A549 (cell line): ENCODE measurements around the gene SEPTIN2. TPM values are rescaled to one million over a fixed set of nuclear protein-coding genes. Genes with fewer than 3 reads are reported as not detected.

Experiments
- ATAC-seq, 2 experiments: fragments of 200-7000 bp in 1 of 2; fragments of >200 bp in 1 of 2; cut with Nextera tagmentation in 1 of 2; cut with Tn5 transposase in 1 of 2; 3 replicates each; pipeline versions ENCODE4 v1.8.0 to v1.9.1; 2018 to 2020; ENCODE audit warnings: mild to moderate bottlenecking in 1 of 2, moderate library complexity in 1 of 2
- CTCF ChIA-PET: fragments of 300-600 bp; sonication (Branson Sonifier 250); formaldehyde crosslinking; extraction: SDS; loops from one replicate; lab custom pipeline; 2021; ENCODE audit warnings: antibody characterized with exemption, inconsistent platforms; lab: Yijun Ruan, JAX
- POLR2A ChIA-PET: fragments of 350-600 bp; formaldehyde crosslinking; extraction: SDS; loops from one replicate; lab custom pipeline; 2021; ENCODE audit warnings: antibody characterized with exemption, inconsistent platforms; lab: Yijun Ruan, JAX
- DNase-seq, 2 experiments: peaks; one replicate each; pipeline versions ENCODE4 v3.0.0 to v3.0.0-alpha.2; 2011 to 2016; ENCODE audit warnings: low read depth in 1 of 2, low spot score in 1 of 2
- FAIRE-seq: peaks from 2 replicates; lab custom pipeline; 2011; peaks lifted over from hg19 to GRCh38; lab: Jason Lieb, UNC
- H3K27ac ChIP-seq, 2 experiments: fragments of >200 bp; sonication (Bioruptor Twin); formaldehyde crosslinking; 3 replicates each; pipeline ENCODE4 v1.5.1; 2016 to 2017
- H3K4me1 ChIP-seq: fragments of >200 bp; sonication (Bioruptor Twin); formaldehyde crosslinking; 3 replicates; pipeline ENCODE4 v1.6.1; 2016
- H3K4me2 ChIP-seq: fragments of >200 bp; sonication (Bioruptor Twin); formaldehyde crosslinking; 3 replicates; pipeline ENCODE4 v1.6.1; 2016
- H3K4me3 ChIP-seq: fragments of >200 bp; sonication (Bioruptor Twin); formaldehyde crosslinking; 3 replicates; pipeline ENCODE4 v1.5.1; 2016
- H3K9me3 ChIP-seq: fragments of >200 bp; sonication (Bioruptor Twin); formaldehyde crosslinking; 3 replicates; pipeline ENCODE4 v1.6.1; 2016
- CBX8 ChIP-seq: fragments of 200-600 bp; sonication (generic); IDR thresholded peaks from 2 replicates; pipeline ENCODE4 v1.6.1; 2016
- CEBPB ChIP-seq, 2 experiments: fragments of >200 bp in 1 of 2; sonication (Bioruptor Twin) in 1 of 2; formaldehyde crosslinking in 1 of 2; IDR thresholded peaks; 2 replicates each; pipeline ENCODE4 v1.6.1; 2012 to 2016
- CHD4 ChIP-seq: fragments of 200-600 bp; sonication (generic); IDR thresholded peaks from 2 replicates; pipeline ENCODE4 v1.6.1; 2016; ENCODE audit warnings: antibody characterized with exemption, mild to moderate bottlenecking, borderline replicate concordance
- EHF ChIP-seq: fragments of 250-450 bp; sonication (Bioruptor Pico); IDR thresholded peaks from 2 replicates; pipeline ENCODE4 v1.5.0; 2020; ENCODE audit warnings: mild to moderate bottlenecking
- EP300 ChIP-seq, 2 experiments: fragments of >200 bp; sonication (Bioruptor Twin); formaldehyde crosslinking; IDR thresholded peaks; 2 replicates in 1 of 2; 3 replicates in 1 of 2; pipeline ENCODE4 v1.6.1; 2016 to 2017
- ESRRA ChIP-seq: fragments of 150-350 bp; IDR thresholded peaks from 2 replicates; pipeline ENCODE4 v1.6.1; 2014; ENCODE audit warnings: mild to moderate bottlenecking, low read length, borderline replicate concordance
- FOSL2 ChIP-seq, 2 experiments: fragments of 450-650 bp in 1 of 2; fragments of >200 bp in 1 of 2; sonication (Bioruptor Twin) in 1 of 2; formaldehyde crosslinking; IDR thresholded peaks; 2 replicates each; pipeline versions ENCODE4 v1.5.0 to v1.6.1; 2016 to 2020; ENCODE audit warnings: mild to moderate bottlenecking in 1 of 2, moderate library complexity in 1 of 2
- GATA3 ChIP-seq: IDR thresholded peaks from 2 replicates; pipeline ENCODE4 v1.6.1; 2012; ENCODE audit warnings: borderline replicate concordance
- HDAC2 ChIP-seq: fragments of 200-600 bp; sonication (generic); IDR thresholded peaks from 2 replicates; pipeline ENCODE4 v1.6.1; 2016
- HEYL ChIP-seq: fragments of 250-450 bp; sonication (Bioruptor Pico); IDR thresholded peaks from 2 replicates; pipeline ENCODE4 v1.8.0; 2021; ENCODE audit warnings: mild to moderate bottlenecking, moderate library complexity
- HOXA7 ChIP-seq: fragments of 250-450 bp; sonication (Bioruptor Pico); IDR thresholded peaks from 2 replicates; pipeline ENCODE4 v1.5.0; 2020; ENCODE audit warnings: mild to moderate bottlenecking, moderate library complexity
- JUN ChIP-seq, 2 experiments: fragments of >200 bp; sonication (Bioruptor Twin); formaldehyde crosslinking; IDR thresholded peaks; 2 replicates in 1 of 2; 3 replicates in 1 of 2; pipeline ENCODE4 v1.6.1; 2016 to 2017
- KDM1A ChIP-seq: fragments of 200-600 bp; sonication (generic); IDR thresholded peaks from 2 replicates; pipeline ENCODE4 v1.6.1; 2016; ENCODE audit warnings: low read depth, mild to moderate bottlenecking
- MAFK ChIP-seq: fragments of 450-650 bp; IDR thresholded peaks from 2 replicates; pipeline ENCODE4 v1.6.1; 2014; ENCODE audit not compliant: partially characterized antibody
- MYC ChIP-seq: IDR thresholded peaks from 2 replicates; pipeline ENCODE4 v1.6.1; 2012; ENCODE audit warnings: mild to moderate bottlenecking, inconsistent platforms, low read length, improper control_type of control experiment, borderline replicate concordance
- NPAS2 ChIP-seq: fragments of 250-450 bp; sonication (Bioruptor Pico); IDR thresholded peaks from 2 replicates; pipeline ENCODE4 v1.8.0; 2022; ENCODE audit warnings: mild to moderate bottlenecking, moderate library complexity, borderline replicate concordance
- POLR2A ChIP-seq: IDR thresholded peaks from 2 replicates; pipeline ENCODE4 v1.6.1; 2012; ENCODE audit warnings: mild to moderate bottlenecking, low read length
- POLR2AphosphoS2 ChIP-seq: conservative IDR thresholded peaks from 2 replicates; pipeline ENCODE4 v1.6.1; 2012; ENCODE audit warnings: low read length, improper control_type of control experiment, inconsistent platforms
- RARB ChIP-seq: fragments of 250-450 bp; sonication (Bioruptor Pico); IDR thresholded peaks from 2 replicates; pipeline ENCODE4 v1.8.0; 2021; ENCODE audit warnings: mild to moderate bottlenecking, moderate library complexity
- TFCP2L1 ChIP-seq: fragments of 250-450 bp; sonication (Bioruptor Pico); IDR thresholded peaks from 2 replicates; pipeline ENCODE4 v1.5.0; 2021; ENCODE audit warnings: mild to moderate bottlenecking
- ZC3H11A ChIP-seq: fragments of 450-650 bp; IDR thresholded peaks from 2 replicates; pipeline ENCODE4 v1.6.1; 2014; ENCODE audit warnings: antibody characterized with exemption, mild to moderate bottlenecking
- ZSCAN20 ChIP-seq: fragments of 250-450 bp; sonication (Bioruptor Pico); IDR thresholded peaks from 2 replicates; pipeline ENCODE4 v1.8.0; 2022; ENCODE audit warnings: mild to moderate bottlenecking, moderate library complexity
- WGBS: methylation state at CpG from one replicate; pipeline ENCODE4 v1.1.6; 2017; ENCODE audit errors: missing lambda C conversion rate; 5-methylcytosine and 5-hydroxymethylcytosine counted together
- polyA plus RNA-seq, 4 experiments: library from polyadenylated mRNA; depleted of rRNA in 3 of 4; stranded (reverse); fragments of >200 nt; fragmentation: RNase III in 1 of 4; extraction: RNeasy Plus Mini Kit Qiagen cat#74134 plus additional on column Dnase treatment in 1 of 4; gene quantifications; 2 replicates in 3 of 4; 3 replicates in 1 of 4; pipeline ENCODE4 v1.2.3, GENCODE V29; 2011 to 2017
- TF ChIP-seq, protein P1 (sequence below): fragments of 200-600 bp; sonication (generic); IDR thresholded peaks from 2 replicates; pipeline ENCODE4 v1.6.1; 2016; ENCODE audit warnings: antibody characterized with exemption, mild to moderate bottlenecking, moderate library complexity
- TF ChIP-seq, protein P2 (sequence below): fragments of >200 bp; sonication (Bioruptor Twin); formaldehyde crosslinking; IDR thresholded peaks from 3 replicates; pipeline ENCODE4 v1.5.1; 2016
- TF ChIP-seq, protein P3 (sequence below): fragments of 250-450 bp; sonication (Bioruptor Pico); IDR thresholded peaks from 2 replicates; pipeline ENCODE4 v1.5.0; 2021; ENCODE audit warnings: mild to moderate bottlenecking, moderate library complexity, borderline replicate concordance

The SEPTIN2 gene
- polyA plus RNA-seq, 2 of the 4 experiments (the other 2 are of a cell fraction) = 341 to 762 TPM

DNA sequence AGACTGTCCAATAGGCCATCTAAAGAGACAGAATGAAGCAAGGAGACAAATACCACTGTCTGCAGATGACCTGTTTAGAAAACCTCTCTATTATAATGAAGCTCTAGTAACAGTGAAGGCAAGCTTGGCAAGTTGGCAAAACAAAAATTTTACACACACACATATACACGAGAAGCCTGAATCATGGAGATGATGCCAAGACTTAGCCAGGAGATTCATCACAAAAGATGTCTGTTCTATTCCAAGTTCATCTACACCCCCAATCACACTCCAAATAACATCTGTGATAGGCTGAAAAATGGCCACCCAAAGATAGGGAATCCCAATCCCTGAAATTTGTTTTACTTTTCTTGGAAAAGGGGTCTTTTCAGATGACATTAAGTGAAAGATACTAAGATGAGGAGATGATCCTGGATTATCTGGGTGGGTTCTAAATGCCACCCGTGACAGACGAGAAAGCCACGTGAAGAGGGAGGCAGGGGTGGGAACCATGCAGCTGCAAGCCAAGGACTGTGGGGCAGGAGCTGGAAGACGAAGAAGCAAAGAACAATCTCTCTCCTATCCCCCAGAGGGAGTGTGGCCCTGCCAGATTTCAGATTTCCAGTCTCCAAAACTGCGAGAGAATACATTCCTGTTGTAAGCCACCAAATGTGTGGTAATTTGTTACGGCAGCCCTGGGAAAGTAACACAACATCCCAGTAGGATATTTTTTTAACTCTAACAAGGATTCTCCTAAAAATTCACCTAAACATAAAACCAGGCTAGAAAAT, 20.2 kb upstream of the SEPTIN2 start:
- POLR2A ChIA-PET = no interaction called here
- TF ChIP-seq EHF (CRISPR knock-in tag) (no peak), KDM1A (no peak), TFCP2L1 (CRISPR knock-in tag) (no peak), MAFK (no peak), POLR2A (no peak), CHD4 (no peak), ZSCAN20 (CRISPR knock-in tag) (no peak), FOSL2 (IDR thresholded peaks at IDR 0.05) (no peak), FOSL2 (CRISPR knock-in tag; IDR thresholded peaks at IDR 0.05) (no peak), MYC (no peak), HDAC2 (no peak), RARB (CRISPR knock-in tag) (no peak), JUN (IDR thresholded peaks at IDR 0.05) (no peak), CEBPB (IDR thresholded peaks at IDR 0.05) (no peak), POLR2AphosphoS2 (no peak), EP300 (IDR thresholded peaks at IDR 0.05) (no peak), NPAS2 (no peak)
- TF ChIP-seq, protein P1, sequence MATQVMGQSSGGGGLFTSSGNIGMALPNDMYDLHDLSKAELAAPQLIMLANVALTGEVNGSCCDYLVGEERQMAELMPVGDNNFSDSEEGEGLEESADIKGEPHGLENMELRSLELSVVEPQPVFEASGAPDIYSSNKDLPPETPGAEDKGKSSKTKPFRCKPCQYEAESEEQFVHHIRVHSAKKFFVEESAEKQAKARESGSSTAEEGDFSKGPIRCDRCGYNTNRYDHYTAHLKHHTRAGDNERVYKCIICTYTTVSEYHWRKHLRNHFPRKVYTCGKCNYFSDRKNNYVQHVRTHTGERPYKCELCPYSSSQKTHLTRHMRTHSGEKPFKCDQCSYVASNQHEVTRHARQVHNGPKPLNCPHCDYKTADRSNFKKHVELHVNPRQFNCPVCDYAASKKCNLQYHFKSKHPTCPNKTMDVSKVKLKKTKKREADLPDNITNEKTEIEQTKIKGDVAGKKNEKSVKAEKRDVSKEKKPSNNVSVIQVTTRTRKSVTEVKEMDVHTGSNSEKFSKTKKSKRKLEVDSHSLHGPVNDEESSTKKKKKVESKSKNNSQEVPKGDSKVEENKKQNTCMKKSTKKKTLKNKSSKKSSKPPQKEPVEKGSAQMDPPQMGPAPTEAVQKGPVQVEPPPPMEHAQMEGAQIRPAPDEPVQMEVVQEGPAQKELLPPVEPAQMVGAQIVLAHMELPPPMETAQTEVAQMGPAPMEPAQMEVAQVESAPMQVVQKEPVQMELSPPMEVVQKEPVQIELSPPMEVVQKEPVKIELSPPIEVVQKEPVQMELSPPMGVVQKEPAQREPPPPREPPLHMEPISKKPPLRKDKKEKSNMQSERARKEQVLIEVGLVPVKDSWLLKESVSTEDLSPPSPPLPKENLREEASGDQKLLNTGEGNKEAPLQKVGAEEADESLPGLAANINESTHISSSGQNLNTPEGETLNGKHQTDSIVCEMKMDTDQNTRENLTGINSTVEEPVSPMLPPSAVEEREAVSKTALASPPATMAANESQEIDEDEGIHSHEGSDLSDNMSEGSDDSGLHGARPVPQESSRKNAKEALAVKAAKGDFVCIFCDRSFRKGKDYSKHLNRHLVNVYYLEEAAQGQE = no peak
- TF ChIP-seq, protein P2, sequence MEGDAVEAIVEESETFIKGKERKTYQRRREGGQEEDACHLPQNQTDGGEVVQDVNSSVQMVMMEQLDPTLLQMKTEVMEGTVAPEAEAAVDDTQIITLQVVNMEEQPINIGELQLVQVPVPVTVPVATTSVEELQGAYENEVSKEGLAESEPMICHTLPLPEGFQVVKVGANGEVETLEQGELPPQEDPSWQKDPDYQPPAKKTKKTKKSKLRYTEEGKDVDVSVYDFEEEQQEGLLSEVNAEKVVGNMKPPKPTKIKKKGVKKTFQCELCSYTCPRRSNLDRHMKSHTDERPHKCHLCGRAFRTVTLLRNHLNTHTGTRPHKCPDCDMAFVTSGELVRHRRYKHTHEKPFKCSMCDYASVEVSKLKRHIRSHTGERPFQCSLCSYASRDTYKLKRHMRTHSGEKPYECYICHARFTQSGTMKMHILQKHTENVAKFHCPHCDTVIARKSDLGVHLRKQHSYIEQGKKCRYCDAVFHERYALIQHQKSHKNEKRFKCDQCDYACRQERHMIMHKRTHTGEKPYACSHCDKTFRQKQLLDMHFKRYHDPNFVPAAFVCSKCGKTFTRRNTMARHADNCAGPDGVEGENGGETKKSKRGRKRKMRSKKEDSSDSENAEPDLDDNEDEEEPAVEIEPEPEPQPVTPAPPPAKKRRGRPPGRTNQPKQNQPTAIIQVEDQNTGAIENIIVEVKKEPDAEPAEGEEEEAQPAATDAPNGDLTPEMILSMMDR = no peak
- Histone ChIP-seq H3K27ac (no peak overlapping the region), H3K9me3 (no peaks in the 10 kb centered on the region), H3K4me3 (no peak overlapping the region), H3K4me2 (no peak overlapping the region), H3K4me1 (peaks cover 7% of the 10 kb centered on the region; the same call in 1 of the 3 replicates)
- WGBS = 94% methylated on average over 7 of the region's 7 CpGs
- CTCF ChIA-PET = no interaction called here
- ATAC-seq = no peak
- no peak for DNase-seq
- FAIRE-seq = no peak

DNA sequence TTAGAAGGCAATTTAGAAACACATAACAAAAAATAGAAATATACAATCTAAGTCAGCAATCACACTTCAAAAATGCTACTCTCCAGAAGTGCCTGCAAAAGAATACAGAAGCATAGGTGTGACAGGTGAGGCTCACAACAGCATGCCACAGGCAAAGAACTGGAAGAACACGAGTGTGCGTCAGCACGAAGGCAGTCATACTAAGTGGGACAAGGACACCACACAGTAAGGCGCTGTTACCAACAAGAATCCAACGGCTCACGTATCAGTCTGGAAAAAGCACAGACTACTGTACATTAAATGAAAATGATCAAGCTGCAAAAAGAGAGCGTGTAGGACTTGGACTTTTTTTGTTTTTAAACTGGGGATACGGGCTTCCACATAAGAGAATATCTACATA, 19.0 kb upstream of the SEPTIN2 start:
- Histone ChIP-seq H3K9me3 (no peaks in the 10 kb centered on the region), H3K4me3 (no peak overlapping the region), H3K27ac (no peak overlapping the region), H3K4me1 (peaks cover 7% of the 10 kb centered on the region; the same call in 1 of the 3 replicates), H3K4me2 (no peak overlapping the region)
- WGBS = 93% methylated on average over 8 of the region's 8 CpGs
- ChIA-PET CTCF (interaction anchor here (2.4 kb wide), 1 partner anchor 18 kb away, joined by 11 read pairs; the partner anchor contains the start of genes HDLBP and SEPTIN2), POLR2A (interaction anchor here (1.0 kb wide), 1 partner anchor 19 kb away, joined by 5 read pairs; the partner anchor contains the start of genes HDLBP and SEPTIN2)
- ATAC-seq (no peak), DNase-seq (no peak), FAIRE-seq (no peak)
- TF ChIP-seq HEYL (CRISPR knock-in tag) = no peak
- TF ChIP-seq GATA3 = no peak
- TF ChIP-seq, protein P3, sequence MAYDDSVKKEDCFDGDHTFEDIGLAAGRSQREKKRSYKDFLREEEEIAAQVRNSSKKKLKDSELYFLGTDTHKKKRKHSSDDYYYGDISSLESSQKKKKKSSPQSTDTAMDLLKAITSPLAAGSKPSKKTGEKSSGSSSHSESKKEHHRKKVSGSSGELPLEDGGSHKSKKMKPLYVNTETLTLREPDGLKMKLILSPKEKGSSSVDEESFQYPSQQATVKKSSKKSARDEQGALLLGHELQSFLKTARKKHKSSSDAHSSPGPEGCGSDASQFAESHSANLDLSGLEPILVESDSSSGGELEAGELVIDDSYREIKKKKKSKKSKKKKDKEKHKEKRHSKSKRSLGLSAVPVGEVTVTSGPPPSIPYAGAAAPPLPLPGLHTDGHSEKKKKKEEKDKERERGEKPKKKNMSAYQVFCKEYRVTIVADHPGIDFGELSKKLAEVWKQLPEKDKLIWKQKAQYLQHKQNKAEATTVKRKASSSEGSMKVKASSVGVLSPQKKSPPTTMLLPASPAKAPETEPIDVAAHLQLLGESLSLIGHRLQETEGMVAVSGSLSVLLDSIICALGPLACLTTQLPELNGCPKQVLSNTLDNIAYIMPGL (CRISPR knock-in tag) = no peak
- no peak for TF ChIP-seq CBX8
- no peak for TF ChIP-seq ZC3H11A
- TF ChIP-seq HOXA7 (CRISPR knock-in tag) = no peak
- TF ChIP-seq ESRRA = no peak
